Stimulated activated memory B cell treated with anti-CD40 and anti-IgM and Interleukin-4, amounts not matched to agents 10 μg/mL and 1 μg/mL and 100 μg/mL, for 72 hours (primary cell): Measurements from ENCODE around the gene EIF3F.
"Not testable (repeated sequence)": the region's sequence is repeated elsewhere in the genome, so short reads cannot be mapped to it uniquely, and the experiment has no call there.

ENCODE experiments used
- ATAC-seq: fragments of 150-1000 bp; cut with Tn5 transposase; 2 replicates; pipeline ENCODE4 v1.10.0; 2021
- H3K27ac Mint-ChIP-seq: one replicate; pipeline ENCODE4 v1.8.0; 2022; ENCODE audit warnings: mild to moderate bottlenecking, mixed read lengths
- H3K27me3 Mint-ChIP-seq: one replicate; pipeline ENCODE4 v1.8.0; 2022; ENCODE audit warnings: mixed read lengths
- H3K36me3 Mint-ChIP-seq: one replicate; pipeline ENCODE4 v1.8.0; 2022; ENCODE audit warnings: mixed read lengths
- H3K4me1 Mint-ChIP-seq: one replicate; pipeline ENCODE4 v1.8.0; 2022; ENCODE audit warnings: mixed read lengths
- H3K4me3 Mint-ChIP-seq: one replicate; pipeline ENCODE4 v1.8.0; 2022; ENCODE audit warnings: mild to moderate bottlenecking, moderate library complexity, mixed read lengths
- H3K9me3 Mint-ChIP-seq: one replicate; pipeline ENCODE4 v1.8.0; 2022; ENCODE audit warnings: mixed read lengths

EIF3F gene

DNA sequence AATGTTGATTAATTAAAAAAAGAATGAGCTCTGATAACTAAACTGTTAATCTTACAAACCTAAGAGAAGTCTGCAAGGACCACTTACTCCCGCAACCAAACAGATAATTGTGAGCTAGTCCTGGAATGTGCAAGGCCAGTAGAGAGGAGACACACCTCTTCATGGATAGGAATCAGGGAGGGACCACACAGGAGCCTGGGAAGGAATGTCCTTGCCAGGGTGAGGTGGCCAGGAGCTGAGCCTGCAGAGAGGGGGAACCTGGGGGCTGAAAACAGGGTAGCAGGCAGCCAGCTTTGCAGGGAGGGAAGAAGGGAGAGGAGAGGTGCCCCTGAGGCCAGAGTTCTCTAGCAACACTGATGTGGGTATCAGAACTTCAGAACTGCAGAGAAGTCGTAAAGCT lies 12.5 kb upstream of the EIF3F start:
- peaks cover 9% of the 10 kb centered on the region for H3K27me3 Mint-ChIP-seq
- H3K9me3 Mint-ChIP-seq = no peaks in the 10 kb centered on the region
- no peak overlapping the region for H3K27ac Mint-ChIP-seq
- no peaks in the 10 kb centered on the region for H3K36me3 Mint-ChIP-seq
- ATAC-seq = no peak
- no peak overlapping the region for H3K4me3 Mint-ChIP-seq
- no peaks in the 10 kb centered on the region for H3K4me1 Mint-ChIP-seq

DNA sequence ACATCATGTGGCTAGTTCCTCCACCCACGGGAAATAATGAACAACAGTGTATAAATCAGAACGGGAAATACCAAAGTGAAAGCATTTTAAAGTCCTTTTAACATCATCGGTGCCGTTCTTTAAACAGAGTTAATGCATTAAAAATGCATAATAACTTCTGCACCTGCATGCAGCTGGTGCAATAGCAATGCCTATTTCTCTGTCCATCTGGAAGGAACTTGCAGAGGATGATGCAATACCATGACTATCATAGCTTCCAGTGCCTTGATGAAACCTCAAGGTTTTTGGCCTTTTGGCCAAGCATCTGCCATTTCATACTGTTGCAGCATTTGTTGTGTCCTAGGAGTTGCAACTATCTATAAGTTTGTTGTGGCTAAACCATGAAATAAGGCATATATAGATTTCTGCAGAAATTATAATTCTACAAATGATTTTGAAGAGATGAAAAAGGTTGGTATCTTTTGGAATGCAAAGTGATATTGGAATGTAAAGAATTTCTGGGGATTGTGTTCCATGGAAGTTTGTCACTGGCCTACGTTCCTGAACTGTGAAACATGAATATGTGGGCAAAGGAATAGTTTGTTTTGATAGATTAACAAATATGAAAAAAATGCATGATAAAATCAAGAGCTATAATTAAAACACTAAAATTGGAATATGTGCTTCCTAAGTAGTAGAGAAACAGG lies 9.8 kb upstream of the EIF3F start:
- ATAC-seq = no peak
- H3K4me1 Mint-ChIP-seq = no peaks in the 10 kb centered on the region
- H3K9me3 Mint-ChIP-seq = no peaks in the 10 kb centered on the region
- H3K36me3 Mint-ChIP-seq = no peaks in the 10 kb centered on the region
- H3K4me3 Mint-ChIP-seq = no peak overlapping the region
- no peak overlapping the region for H3K27ac Mint-ChIP-seq
- H3K27me3 Mint-ChIP-seq = no peaks in the 10 kb centered on the region

DNA sequence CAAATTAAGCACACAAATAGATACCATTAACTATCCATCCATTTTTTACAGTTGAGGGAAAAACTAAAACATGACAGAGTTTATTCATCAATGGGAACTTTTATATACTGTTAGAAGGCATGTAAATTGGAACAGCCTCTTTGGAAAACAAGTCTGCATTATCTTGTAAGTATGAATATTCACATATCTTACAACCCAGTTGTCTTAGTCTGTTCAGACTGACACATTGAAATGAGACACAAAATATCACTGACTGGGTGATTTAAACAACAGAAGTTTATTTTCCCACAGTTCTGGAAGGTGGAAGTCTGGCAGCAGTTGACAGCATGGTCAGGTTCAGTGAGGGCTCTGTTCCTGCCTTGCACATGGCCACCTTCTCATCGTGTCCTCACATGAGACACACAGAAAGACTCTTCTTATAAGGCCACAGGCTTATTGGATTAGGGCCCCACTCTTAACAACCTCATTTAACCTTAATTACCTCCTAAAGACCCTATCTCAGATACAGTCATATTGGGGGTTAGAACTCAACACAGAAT lies 5.4 kb upstream of the EIF3F start:
- no peak for ATAC-seq
- H3K4me1 Mint-ChIP-seq = peaks cover 6% of the 10 kb centered on the region
- no peaks in the 10 kb centered on the region for H3K27me3 Mint-ChIP-seq
- H3K9me3 Mint-ChIP-seq = no peaks in the 10 kb centered on the region
- H3K27ac Mint-ChIP-seq = no peak overlapping the region
- no peaks in the 10 kb centered on the region for H3K36me3 Mint-ChIP-seq
- H3K4me3 Mint-ChIP-seq = no peak overlapping the region

DNA sequence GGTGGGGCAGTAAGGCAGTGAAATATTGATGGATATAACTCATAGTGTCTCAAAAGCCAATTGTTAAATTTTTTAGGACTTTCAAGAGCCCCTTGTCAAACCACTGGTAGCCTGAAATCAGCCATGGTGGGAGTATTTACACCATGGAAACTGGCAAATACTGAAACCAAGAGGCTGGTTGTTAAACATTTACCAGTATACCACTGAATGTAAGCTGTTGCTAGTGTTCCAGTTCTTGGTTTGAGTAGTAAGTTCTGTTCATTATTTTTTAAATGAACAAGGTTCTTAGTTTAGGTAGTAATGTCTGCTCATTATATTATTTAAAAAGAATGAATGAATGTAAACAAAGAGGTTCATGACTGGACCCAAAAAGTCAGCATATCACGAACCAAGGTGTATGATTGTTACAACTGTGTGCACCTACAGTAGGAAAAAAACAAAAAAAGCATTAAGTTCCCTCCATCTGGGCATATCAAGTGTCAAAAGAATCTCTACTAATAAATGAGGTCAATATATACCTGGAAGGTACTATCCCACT lies 4.5 kb upstream of the EIF3F start:
- Mint-ChIP-seq H3K27me3 (no peaks in the 10 kb centered on the region), H3K4me3 (no peak overlapping the region), H3K27ac (no peak overlapping the region), H3K9me3 (no peaks in the 10 kb centered on the region), H3K4me1 (peaks cover 12% of the 10 kb centered on the region), H3K36me3 (no peaks in the 10 kb centered on the region)
- ATAC-seq = no peak

DNA sequence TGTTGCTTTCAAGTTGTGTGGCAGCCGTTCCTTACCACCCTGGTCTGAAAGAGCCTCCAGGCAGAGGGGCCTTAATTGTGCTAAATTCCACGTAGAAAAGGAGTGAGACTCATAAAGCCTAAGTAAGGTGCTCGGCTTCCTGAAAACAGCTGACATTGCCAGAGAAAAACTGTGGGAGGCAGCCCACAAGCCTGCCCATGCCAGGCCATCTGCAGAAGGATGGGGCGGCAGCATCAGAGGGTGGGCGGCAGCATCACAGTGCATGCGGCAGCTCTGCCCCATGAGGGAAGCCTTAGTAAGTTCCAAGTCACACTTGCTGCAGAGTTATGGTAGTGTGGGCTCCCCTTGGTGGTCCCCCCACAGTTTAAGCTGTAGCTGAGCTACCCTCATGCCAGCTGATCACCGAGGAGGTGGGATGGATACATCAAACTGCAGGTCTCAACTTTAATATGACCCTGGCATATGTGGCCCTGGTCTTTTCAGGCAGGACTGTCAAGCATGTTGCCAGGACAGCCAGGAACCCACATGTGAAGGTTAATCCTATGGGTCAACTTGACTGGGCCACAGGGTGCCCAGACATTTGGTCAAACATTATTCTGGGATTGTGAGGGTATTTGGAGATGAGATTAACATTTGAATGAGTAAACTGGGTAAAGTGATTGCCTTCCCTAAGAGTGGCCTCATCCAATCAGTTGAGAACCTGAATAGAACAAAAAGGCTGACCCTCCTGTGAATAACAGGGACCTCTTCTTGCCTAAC lies 3.1 kb upstream of the EIF3F start:
- no peaks in the 10 kb centered on the region for H3K9me3 Mint-ChIP-seq

DNA sequence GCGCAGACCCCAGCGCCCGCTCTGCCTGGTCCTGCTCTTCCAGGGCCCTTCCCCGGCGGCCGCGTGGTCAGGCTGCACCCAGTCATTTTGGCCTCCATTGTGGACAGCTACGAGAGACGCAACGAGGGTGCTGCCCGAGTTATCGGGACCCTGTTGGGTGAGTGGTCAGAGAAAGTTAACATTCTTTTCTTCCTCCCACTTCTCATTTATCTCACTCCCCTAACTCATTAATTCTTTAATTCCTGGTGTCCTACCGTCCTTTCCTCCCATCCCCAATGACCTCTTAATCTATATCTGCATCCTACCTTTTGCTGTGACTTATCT lies 385 bp downstream of the EIF3F start:
- Mint-ChIP-seq H3K4me1 (peaks cover 46% of the 10 kb centered on the region), H3K27ac (peak overlapping the region; percentile 90), H3K36me3 (peaks cover 30% of the 10 kb centered on the region), H3K4me3 (peak overlapping the region; percentile 93)
- peak; percentile 3 for ATAC-seq
- not testable (repeated sequence) for H3K9me3 Mint-ChIP-seq, H3K27me3 Mint-ChIP-seq

More for the DNA sequence above, 3.1 kb upstream of the EIF3F start:
- Mint-ChIP-seq H3K27ac (no peak overlapping the region), H3K27me3 (no peaks in the 10 kb centered on the region), H3K36me3 (peaks cover 4% of the 10 kb centered on the region), H3K4me1 (peaks cover 24% of the 10 kb centered on the region), H3K4me3 (no peak overlapping the region)
- ATAC-seq = no peak

DNA sequence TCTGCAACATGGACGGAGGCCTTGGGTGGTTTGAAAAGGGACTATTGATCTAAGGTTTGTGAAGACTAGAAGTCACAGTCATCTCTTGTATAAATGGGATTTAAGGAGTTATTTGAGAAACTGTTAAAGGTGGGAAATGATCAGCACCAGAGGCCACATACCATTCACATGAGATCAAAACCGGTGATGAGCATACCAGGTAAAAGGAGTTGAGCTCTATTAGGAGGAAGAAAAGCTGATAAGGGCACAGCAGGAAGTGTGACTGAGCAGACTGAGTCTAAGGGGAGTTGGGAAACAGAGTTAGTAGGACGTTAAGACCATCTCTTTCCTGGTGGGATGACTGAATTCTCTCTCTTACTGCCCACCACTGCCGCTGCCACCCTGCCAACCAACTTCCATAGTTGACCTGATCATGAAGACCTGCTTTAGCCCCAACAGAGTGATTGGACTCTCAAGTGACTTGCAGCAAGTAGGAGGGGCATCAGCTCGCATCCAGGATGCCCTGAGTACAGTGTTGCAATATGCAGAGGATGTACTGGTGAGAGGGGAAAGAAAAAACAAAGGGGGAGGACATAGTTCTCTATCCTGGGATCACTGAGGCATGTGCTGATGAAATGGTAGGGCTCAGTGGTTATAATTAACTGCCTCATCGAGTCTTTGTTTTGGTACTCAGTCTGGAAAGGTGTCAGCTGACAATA lies 7.6 kb downstream of the EIF3F start:
- no peak for ATAC-seq
- Mint-ChIP-seq H3K4me3 (no peak overlapping the region), H3K27ac (no peak overlapping the region), H3K9me3 (no peaks in the 10 kb centered on the region), H3K36me3 (peaks cover 90% of the 10 kb centered on the region), H3K27me3 (no peaks in the 10 kb centered on the region), H3K4me1 (peaks cover 16% of the 10 kb centered on the region)

DNA sequence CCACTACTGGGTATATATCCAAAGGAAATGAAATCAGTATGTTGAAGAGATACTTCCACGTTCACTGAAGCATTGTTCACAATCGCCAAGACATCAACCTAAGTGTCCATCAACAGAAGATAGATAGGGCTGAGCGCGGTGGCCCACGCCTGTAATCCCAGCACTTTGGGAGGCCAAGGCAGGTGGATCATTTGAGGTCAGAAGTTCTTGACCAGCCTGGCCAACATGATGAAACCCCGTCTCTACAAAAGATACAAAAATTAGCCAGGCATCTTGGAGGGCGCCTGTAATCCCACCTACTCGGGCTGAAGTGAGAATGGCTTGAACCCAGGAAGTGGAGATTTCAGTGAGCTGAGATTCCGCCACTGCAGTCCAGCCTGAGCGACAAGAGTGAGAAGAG lies 12.7 kb downstream of the EIF3F start:
- no peaks in the 10 kb centered on the region for H3K27me3 Mint-ChIP-seq
- peaks cover 61% of the 10 kb centered on the region for H3K36me3 Mint-ChIP-seq
- no peak overlapping the region for H3K27ac Mint-ChIP-seq
- H3K4me1 Mint-ChIP-seq = peaks cover 10% of the 10 kb centered on the region
- ATAC-seq = no peak
- no peaks in the 10 kb centered on the region for H3K9me3 Mint-ChIP-seq
- H3K4me3 Mint-ChIP-seq = no peak overlapping the region

DNA sequence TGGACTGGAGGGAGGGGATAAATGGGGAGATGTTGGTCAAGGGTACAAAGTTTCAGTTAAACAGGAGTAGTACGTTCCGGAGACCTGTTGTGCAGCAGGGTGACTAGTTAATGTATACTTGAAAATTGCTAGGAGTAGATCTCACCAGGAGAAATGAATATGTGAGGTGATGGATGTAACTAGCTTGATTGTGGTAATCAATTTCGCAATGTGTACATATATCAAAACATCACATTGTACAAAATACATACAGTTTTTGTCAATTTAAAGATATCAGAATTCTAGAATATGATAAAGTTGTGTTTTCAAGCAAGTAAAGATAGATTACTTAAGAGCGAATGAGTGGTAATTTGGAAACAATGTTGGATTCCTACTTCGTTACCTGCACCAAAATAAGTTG lies 13.3 kb downstream of the EIF3F start:
- H3K27me3 Mint-ChIP-seq = no peaks in the 10 kb centered on the region
- H3K9me3 Mint-ChIP-seq = no peaks in the 10 kb centered on the region
- H3K4me3 Mint-ChIP-seq = no peak overlapping the region
- H3K36me3 Mint-ChIP-seq = peaks cover 55% of the 10 kb centered on the region
- H3K27ac Mint-ChIP-seq = no peak overlapping the region
- peaks cover 10% of the 10 kb centered on the region for H3K4me1 Mint-ChIP-seq
- no peak for ATAC-seq

DNA sequence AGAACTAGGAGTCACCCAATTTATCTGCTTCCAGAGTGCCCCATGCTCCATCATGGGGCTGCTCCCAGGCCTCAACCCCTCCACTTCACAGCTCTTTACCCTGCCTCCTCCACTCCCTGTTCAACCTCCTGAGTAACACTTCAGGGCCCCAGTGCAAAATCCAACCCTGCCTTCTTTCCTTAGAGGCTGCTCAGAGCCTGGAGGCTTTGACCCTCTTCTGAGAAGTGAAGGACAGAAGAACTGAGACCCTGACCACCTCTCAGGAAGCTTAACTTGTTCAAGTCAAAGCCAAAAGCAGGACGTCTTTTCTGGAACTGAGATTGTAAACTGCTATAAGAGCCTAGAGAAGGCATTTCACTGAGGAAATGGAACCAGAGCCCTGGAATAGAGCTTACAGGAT lies 15.5 kb downstream of the EIF3F start:
- Mint-ChIP-seq H3K27ac (no peak overlapping the region), H3K4me1 (peaks cover 10% of the 10 kb centered on the region), H3K9me3 (no peaks in the 10 kb centered on the region), H3K4me3 (no peak overlapping the region), H3K36me3 (peaks cover 32% of the 10 kb centered on the region), H3K27me3 (no peaks in the 10 kb centered on the region)
- no peak for ATAC-seq

DNA sequence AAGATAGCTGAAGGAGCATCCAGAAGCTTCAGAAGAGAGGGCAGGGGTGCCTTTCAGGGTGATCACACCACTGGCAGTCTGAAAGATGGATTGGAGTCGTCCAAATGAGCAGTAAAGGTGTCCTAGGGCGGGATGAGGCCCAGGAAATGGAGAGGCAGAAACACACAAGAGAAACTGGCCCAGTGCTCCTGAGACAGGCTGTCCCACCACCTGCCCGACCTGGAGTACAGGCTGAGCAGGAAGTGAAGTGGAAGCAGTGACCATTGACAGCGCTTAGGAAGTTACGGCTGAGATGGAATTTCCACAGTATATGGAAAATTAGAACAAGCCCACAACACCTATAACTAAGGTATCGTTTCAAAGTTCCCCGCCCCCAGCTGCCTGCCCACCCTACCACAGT lies 16.1 kb downstream of the EIF3F start:
- Mint-ChIP-seq H3K4me3 (no peak overlapping the region), H3K9me3 (no peaks in the 10 kb centered on the region), H3K27me3 (no peaks in the 10 kb centered on the region), H3K36me3 (peaks cover 28% of the 10 kb centered on the region), H3K27ac (peak overlapping the region; percentile 25), H3K4me1 (peaks cover 10% of the 10 kb centered on the region)
- ATAC-seq = no peak

DNA sequence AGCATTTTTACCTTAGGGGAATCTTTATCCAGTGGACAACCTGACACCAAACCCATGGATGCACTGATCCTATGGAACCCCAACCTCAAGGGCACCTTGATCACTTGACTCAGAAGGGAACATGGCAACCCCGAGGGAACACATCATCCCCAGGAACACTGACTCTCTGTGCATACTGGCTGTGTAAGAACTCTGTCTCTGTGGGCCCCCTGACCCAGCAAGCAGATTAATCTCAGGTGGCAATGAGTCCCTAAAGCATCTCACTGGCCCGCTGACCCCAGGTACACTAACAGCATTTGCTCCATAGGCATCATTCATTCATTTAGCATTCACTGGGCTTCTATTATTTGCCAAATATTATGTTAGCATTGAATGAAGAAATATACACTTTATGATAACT lies 16.9 kb downstream of the EIF3F start:
- Mint-ChIP-seq H3K36me3 (peaks cover 20% of the 10 kb centered on the region), H3K27ac (peak overlapping the region; percentile 25)

DNA sequence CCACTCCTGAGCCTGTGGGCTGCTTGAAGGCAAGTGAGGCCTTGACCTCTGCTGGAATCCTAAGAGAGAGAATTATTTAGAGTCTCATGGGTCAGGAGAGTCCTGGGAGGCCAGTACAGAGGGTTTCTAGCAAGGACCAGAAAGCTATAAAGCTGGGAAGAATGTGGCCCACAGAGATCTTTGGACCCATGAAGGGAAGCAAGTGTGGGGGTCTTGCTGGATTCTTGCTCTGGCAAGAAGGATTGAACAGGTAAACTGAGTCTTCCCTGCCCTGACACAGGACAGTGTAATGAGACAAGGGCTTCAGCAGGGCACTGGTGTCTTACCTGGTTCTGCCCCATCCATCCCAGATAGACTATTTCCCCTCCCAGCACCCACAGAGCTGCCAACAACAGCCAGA lies 18.4 kb downstream of the EIF3F start:
- H3K27me3 Mint-ChIP-seq = peaks cover 8% of the 10 kb centered on the region
- no peak for ATAC-seq
- peaks cover 10% of the 10 kb centered on the region for H3K4me1 Mint-ChIP-seq
- no peak overlapping the region for H3K27ac Mint-ChIP-seq
- no peaks in the 10 kb centered on the region for H3K9me3 Mint-ChIP-seq
- H3K36me3 Mint-ChIP-seq = peaks cover 5% of the 10 kb centered on the region
- no peak overlapping the region for H3K4me3 Mint-ChIP-seq

More for the DNA sequence above, 16.9 kb downstream of the EIF3F start:
- peaks cover 10% of the 10 kb centered on the region for H3K4me1 Mint-ChIP-seq
- H3K9me3 Mint-ChIP-seq = no peaks in the 10 kb centered on the region
- no peaks in the 10 kb centered on the region for H3K27me3 Mint-ChIP-seq
- ATAC-seq = no peak
- H3K4me3 Mint-ChIP-seq = no peak overlapping the region

DNA sequence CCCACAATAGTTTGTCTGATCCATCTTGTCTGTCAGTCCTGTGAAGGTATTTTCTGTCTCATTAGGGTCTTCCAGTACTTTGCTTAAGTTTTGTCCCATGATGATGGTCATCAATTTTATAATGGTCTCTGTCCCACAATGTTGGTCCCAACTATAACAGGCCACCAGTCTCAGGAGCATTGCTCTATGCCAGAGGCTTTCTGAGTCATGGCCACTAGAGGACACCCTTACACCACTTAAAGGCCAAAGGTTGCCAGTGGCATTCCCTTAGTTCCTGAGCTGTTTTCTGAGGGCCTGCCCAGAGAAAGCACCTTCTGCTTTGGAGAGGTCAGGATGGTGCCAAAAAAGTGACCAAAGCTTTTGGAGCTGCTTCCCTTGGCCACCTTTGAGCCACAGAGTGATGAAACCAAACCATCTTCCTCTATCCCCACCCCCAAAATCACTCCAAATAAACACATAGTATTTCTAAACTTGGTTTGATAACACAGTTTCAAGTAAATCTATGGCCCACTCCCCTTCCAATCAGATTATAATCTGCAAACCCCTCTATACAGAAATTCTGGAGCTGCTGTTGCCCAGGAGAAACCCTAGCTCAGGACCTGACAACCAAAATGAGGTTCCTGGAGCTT lies 19.3 kb downstream of the EIF3F start:
- H3K4me3 Mint-ChIP-seq = no peak overlapping the region
- peaks cover 10% of the 10 kb centered on the region for H3K4me1 Mint-ChIP-seq
- H3K27me3 Mint-ChIP-seq = peaks cover 8% of the 10 kb centered on the region
- no peaks in the 10 kb centered on the region for H3K36me3 Mint-ChIP-seq
- H3K9me3 Mint-ChIP-seq = no peaks in the 10 kb centered on the region
- H3K27ac Mint-ChIP-seq = no peak overlapping the region
- peak; percentile 73 for ATAC-seq

DNA sequence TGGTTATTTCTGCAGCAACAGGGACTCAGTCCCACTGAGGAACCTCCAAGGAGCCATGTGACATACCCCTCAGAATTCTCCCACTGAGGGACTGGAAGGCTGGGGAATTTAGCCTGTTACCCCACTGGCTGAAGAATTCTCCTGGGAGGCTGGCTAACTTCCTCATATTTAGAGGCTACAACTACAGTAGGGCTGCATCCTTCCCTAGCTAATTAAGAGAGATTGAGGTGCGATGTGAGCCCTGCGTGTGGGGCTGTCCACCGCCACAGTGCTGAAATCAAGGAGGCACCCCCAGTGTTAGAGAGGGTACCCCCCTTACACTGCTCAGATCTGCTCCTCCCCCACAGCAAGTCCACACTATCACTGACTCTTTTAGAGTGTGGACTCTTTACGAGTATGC lies 21.1 kb downstream of the EIF3F start:
- H3K4me1 Mint-ChIP-seq = peaks cover 6% of the 10 kb centered on the region
- no peak overlapping the region for H3K4me3 Mint-ChIP-seq
- H3K36me3 Mint-ChIP-seq = no peaks in the 10 kb centered on the region
- peaks cover 8% of the 10 kb centered on the region for H3K27me3 Mint-ChIP-seq
- H3K9me3 Mint-ChIP-seq = no peaks in the 10 kb centered on the region
- ATAC-seq = no peak
- no peak overlapping the region for H3K27ac Mint-ChIP-seq
